NCI-H1092 (cell line): ENCODE data around the gene SGSH.
"Not testable (repeated sequence)": the region's sequence is repeated elsewhere in the genome, so short reads cannot be mapped to it uniquely, and the experiment has no call there.

ENCODE experiments used
- DNase-seq: peaks from one replicate; lab custom pipeline; 2025; lab: John Stamatoyannopoulos, UW

Gene SGSH

GRCh38 chr17:80220054-80220735, at the start of gene SGSH, which contains the start of gene SLC26A11:
TSS of gene SGSH (minus strand) at chr17:80220333. CDS start at chr17:80220313, 20 bp downstream.
TSS of gene SLC26A11 (plus strand) at chr17:80220427. CDS start at chr17:80221561, 1,134 bp downstream.
- peak; percentile 47 for DNase-seq

- no peak for DNase-seq
These were observed 49.3 kb upstream of the SGSH start for GRCh38 chr17:80269405-80269807.

- DNase-seq = no peak
These were observed 48.3 kb upstream of the SGSH start for GRCh38 chr17:80268427-80268826.

DNA sequence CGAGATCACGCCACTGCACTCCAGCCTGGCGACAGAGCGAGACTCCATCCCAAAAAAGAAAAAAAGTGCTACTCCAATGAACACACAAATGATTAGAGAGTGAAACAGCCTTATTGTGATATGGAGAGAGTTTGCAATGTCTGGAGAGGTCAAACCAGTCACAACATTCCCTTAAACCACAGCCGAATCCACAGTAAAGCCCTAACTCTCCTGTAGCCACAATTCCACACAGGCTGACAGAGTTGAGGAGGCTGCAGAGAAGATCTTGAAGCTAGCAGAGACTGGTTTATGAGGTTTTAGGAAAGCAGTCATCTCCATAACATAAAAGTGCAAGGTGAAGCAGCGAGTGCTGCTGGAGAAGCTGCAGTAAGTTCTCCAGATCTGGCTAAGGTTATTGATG, 47.3 kb upstream of the SGSH start:
- no peak for DNase-seq

GRCh38 chr17:80265205-80266068, 45.3 kb upstream of the SGSH start:
- no peak for DNase-seq

GRCh38 chr17:80264205-80265075, 44.3 kb upstream of the SGSH start:
- DNase-seq = no peak

DNA sequence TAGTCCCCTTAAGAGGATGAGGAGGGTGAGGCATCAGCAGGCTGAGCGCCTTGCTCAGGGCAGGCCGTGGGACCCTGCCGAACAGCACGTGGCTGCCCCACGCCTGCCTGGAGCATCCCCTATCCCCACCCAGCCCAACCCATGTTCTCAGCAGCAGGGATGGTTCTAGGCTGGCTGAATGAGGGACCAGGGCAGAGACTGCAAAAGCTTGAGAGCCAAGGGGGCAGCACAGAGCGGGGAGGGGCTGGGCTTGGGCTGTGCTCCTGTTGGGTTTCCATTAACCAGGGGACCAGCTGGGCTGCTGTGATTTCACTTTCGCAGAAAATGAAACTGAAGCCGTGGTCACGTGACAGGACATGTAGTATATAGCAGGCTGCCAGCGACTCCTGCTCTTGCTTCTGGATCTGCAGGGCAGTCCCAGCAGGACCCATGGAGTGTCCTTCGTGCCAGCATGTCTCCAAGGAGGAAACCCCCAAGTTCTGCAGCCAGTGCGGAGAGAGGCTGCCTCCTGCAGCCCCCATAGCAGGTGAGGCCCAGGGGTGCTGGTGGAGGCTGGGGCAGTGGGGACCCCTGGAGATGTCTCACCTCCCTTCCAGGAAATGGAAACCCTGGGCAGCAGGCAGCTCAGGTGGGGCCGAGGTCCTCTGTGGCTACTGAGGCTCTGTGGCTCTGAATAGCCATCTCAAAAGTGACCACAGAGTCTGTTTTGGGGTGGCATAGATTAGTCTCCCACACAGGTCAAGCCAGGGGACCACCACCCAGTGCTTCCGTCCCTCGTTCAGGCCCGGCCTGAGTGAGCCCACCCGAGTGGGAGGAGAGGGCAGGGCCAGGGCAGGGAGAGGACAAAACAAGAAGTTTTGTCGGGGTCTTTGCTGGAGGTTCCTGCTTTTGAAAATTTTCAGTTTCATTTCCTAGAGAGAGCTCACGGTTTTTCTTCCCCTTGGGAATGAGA, 43.4 kb upstream of the SGSH start:
- DNase-seq = no peak

GRCh38 chr17:80262775-80263244, 42.7 kb upstream of the SGSH start:
- no peak for DNase-seq

- no peak for DNase-seq
These were observed 42.2 kb upstream of the SGSH start for GRCh38 chr17:80262291-80262690.

- DNase-seq = no peak
These were observed 41.8 kb upstream of the SGSH start for GRCh38 chr17:80261895-80262279.

DNA sequence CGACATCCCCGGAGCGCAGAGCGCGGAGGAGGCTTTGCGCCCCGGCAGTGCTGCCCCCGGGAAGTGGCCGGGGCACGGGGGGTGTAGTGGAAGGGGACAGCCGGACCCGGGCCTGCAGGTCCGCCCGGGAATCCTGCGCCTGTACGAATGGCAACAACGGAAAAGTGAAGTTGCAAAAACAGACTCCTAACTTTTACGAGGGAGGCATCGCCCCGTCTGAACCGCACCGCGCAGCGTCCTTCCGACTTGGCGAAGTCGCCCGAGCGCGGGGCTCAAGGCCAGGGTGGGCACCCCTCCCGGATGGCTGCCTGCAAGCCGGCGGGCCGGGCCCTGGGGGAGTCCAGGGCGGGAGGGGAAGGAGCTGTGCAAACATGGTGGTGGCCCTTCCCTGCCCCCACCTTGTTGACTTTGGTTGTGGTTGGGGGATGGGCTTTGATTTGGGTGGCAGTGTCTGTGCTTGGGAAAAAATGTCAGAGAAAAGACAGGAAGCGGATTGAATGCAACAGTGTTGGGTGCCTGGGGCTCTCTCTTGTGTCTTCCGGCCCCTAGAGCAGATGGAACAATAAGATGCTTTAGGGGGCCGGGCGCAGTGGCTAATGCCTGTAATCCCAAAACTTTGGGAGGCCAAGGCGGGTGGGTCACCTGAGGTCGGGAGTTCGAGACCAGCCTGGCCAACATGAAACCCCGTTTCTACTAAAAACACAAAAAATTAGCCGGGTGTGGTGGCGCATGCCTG, 41.2 kb upstream of the SGSH start:
- DNase-seq = no peak

GRCh38 chr17:80260791-80261158, 40.6 kb upstream of the SGSH start, which contains the start of gene RNF213:
TSS of gene RNF213 (plus strand) at chr17:80260852. CDS start at chr17:80263682, 2,830 bp downstream.
- peak; percentile 32 for DNase-seq

DNA sequence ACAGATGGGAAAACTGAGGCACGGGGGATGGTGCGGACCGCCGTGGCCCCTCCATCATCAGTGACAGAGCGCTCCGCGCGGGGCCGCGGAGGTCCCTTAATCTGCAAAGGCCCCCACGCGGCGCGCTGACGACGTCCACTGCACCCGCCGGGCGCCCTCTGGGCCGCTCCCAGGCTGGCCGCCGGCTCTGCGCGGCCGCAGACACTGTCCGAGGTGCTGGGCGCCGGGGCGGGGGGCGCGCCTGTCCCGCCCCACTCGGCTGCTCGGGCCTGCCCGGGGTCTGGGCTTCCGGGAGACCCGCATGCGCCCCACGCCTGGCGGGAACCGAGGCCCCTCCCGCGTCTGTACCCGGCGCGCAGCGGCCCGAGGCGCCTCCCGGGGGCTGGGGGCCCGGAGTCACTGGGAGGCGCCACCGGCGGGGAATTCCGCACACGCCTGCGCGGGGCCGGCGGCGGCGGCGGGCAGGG, 40.0 kb upstream of the SGSH start:
- DNase-seq = peak; percentile 51

DNA sequence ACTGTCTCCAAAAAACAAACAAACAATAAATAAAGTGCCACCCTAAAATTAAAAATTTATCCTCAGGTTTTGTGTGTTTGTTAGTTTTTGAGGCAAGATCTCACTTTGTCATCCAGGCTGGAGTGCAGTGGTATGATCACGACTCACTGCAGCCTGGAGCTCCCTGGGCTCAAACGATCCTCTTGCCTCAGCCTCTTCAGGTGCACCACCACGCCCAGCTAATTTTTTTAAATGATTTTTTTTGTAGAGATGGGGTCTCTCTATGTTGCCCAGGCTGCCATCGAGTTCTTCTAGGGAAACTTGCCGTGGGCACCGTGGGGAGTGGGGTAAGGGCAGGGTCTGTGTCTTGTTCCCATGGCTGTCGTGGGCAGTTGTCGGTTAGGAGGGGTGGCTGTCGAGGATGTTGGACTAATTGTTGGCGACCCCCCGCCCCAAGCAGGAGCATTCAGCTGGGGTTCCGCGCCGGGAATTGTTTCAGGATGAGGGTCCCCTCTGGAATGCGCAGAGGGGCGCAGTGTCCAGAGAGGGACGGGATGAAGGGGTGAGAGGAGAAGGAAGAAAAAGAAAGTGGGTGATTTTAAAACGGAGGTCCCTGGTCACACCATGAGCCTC, 39.4 kb upstream of the SGSH start:
- DNase-seq = no peak

GRCh38 chr17:80258296-80258695, 38.2 kb upstream of the SGSH start:
- DNase-seq = not testable (repeated sequence)

- DNase-seq = no peak
These were observed 37.6 kb upstream of the SGSH start for GRCh38 chr17:80257716-80258213.

- DNase-seq = no peak
These were observed 35.9 kb upstream of the SGSH start for GRCh38 chr17:80256034-80256350.

- no peak for DNase-seq
These were observed 34.5 kb upstream of the SGSH start for GRCh38 chr17:80254396-80255251.
